Measurements from ENCODE around the gene ATL2. TPM values are rescaled to one million over a fixed set of nuclear protein-coding genes. Genes with fewer than 3 reads are reported as not detected.

Gene ATL2
- total and polyA plus RNA-seq, 2 donors (not counting 3 experiments of a cell fraction or from before 2014, with no cell fraction given), result 23.9 to 45.5 TPM

DNA sequence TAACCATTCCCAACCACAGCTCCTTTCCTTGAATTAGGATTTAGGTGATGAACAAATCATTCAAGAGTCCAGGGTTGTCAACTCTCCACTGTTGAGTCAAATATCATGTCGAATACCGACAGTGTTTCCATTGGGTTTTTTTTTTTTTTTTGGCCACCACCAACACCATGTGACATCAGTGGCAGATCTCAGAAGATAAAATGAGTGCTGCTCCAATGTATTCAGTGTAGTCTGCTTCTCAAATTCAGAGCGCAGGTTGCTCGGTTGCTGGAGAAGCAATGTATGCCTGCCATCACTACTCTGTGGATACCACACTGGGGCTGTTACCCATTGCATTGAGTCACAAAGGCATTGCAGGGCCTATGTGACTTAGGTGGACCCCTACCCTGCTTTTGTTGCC, 10.8 kb upstream of the ATL2 start:
- no peak overlapping the region for H3K9ac ChIP-seq (replicated peaks; ENCODE audit: extremely low read depth, insufficient read depth, low read length)
- BruUV-seq (replicated peaks), result no TSS peak
- ChIA-PET CTCF (interaction anchor here (1.5 kb wide), 1 partner anchor 12 kb away, joined by 3 read pairs; no protein-coding TSS in a partner anchor), POLR2A (no interaction called here)
- H3K4me3 ChIP-seq (replicated peaks in 1 of 3; ENCODE audit: insufficient read depth in 1 of 3, low read depth in 1 of 3, low read length in 3 of 3), result no peak overlapping the region
- dilution Hi-C loops (cut with MboI; ENCODE audit: extremely low pct_ligation_motif_present, low sequenced_read_pairs), result no loop called here
- intact Hi-C loops (cut with micrococcal nuclease), result no loop called here
- no peaks in the 10 kb centered on the region for H4K20me1 ChIP-seq (replicated peaks; ENCODE audit: control insufficient read depth, extremely low read depth, insufficient read depth, low read length)
- DNase-seq (ENCODE audit: low read depth, low spot score), result no peak
- H3K36me3 ChIP-seq (ENCODE audit: control insufficient read depth in 2 of 2, extremely low read depth in 1 of 2, insufficient read depth in 2 of 2, low read length in 2 of 2), result no peaks in the 10 kb centered on the region
- no peaks in the 10 kb centered on the region for H3K4me1 ChIP-seq (ENCODE audit: control insufficient read depth, extremely low read depth, insufficient read depth, low read length)
- H3K27ac ChIP-seq (ENCODE audit: insufficient read depth, low read depth, low read length), result no peak overlapping the region
- H3K27me3 ChIP-seq (ENCODE audit: control insufficient read depth in 2 of 2, insufficient read depth in 2 of 2, low read length in 2 of 2), result peaks cover 2 to 4% of the 10 kb centered on the region in 2 experiments
- no peaks in the 10 kb centered on the region for H3K9me1 ChIP-seq (replicated peaks; ENCODE audit: control insufficient read depth, extremely low read depth, insufficient read depth, low read length)
- no peak overlapping the region for H3K4me2 ChIP-seq (ENCODE audit: insufficient read depth, low read length)
- no peak overlapping the region for H2AFZ ChIP-seq (ENCODE audit: low read depth, low read length)
- TF ChIP-seq, protein P1, sequence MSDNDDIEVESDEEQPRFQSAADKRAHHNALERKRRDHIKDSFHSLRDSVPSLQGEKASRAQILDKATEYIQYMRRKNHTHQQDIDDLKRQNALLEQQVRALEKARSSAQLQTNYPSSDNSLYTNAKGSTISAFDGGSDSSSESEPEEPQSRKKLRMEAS (IDR thresholded peaks at IDR 0.05; ENCODE audit: insufficient read depth, insufficient read length), result no peak
- TF ChIP-seq EZH2 (IDR thresholded peaks at IDR 0.05; ENCODE audit: borderline replicate concordance, low read depth, low read length, severe bottlenecking) (no peak), GATA2 (IDR thresholded peaks at IDR 0.05; ENCODE audit: insufficient read depth, insufficient read length, low read depth, low read length) (no peak), CTCF (IDR thresholded peaks at IDR 0.05; ENCODE audit: extremely low read depth in 1 of 2, insufficient read depth in 1 of 2, low read depth in 1 of 2, low read length in 2 of 2) (no peak), MYC (IDR thresholded peaks at IDR 0.05; ENCODE audit: low read depth, low read length) (no peak), JUN (IDR thresholded peaks at IDR 0.05; ENCODE audit: borderline replicate concordance, insufficient read depth, insufficient read length, low read depth) (no peak), POLR2A (IDR thresholded peaks at IDR 0.05; ENCODE audit: low read depth, low read length) (no peak), POLR2AphosphoS5 (IDR thresholded peaks at IDR 0.05; ENCODE audit: insufficient read depth, low read depth, low read length) (no peak), FOS (IDR thresholded peaks at IDR 0.05; ENCODE audit: borderline replicate concordance, insufficient read depth, low read length) (no peak)
- no peaks in the 10 kb centered on the region for H3K79me2 ChIP-seq (ENCODE audit: control insufficient read depth, insufficient read depth, low read length)
- H3K9me3 ChIP-seq (replicated peaks; ENCODE audit: control insufficient read depth, insufficient read depth, low read length), result no peaks in the 10 kb centered on the region
- no peak for FAIRE-seq
